ENCODE measurements around the gene IL15RA.
"Not testable (repeated sequence)": the region's sequence is repeated elsewhere in the genome, so short reads cannot be mapped to it uniquely, and the experiment has no call there.

The IL15RA gene

GRCh38 chr10:6005856-6006395 lies 28.6 kb upstream of the IL15RA start:
- no peak for DNase-seq

GRCh38 chr10:6005161-6005804 lies 27.9 kb upstream of the IL15RA start:
- not testable (repeated sequence) for DNase-seq

- DNase-seq: no peak
Observed at GRCh38 chr10:6002809-6003510, 25.6 kb upstream of the IL15RA start.

- no peak for DNase-seq
Observed at GRCh38 chr10:5999440-6000165, 22.3 kb upstream of the IL15RA start.

- DNase-seq: no peak
Observed at GRCh38 chr10:5996696-5997095, 19.4 kb upstream of the IL15RA start.

- DNase-seq: no peak
Observed at GRCh38 chr10:5992398-5992797, 15.1 kb upstream of the IL15RA start.

GRCh38 chr10:5991708-5992107 lies 14.4 kb upstream of the IL15RA start:
- no peak for DNase-seq

DNA sequence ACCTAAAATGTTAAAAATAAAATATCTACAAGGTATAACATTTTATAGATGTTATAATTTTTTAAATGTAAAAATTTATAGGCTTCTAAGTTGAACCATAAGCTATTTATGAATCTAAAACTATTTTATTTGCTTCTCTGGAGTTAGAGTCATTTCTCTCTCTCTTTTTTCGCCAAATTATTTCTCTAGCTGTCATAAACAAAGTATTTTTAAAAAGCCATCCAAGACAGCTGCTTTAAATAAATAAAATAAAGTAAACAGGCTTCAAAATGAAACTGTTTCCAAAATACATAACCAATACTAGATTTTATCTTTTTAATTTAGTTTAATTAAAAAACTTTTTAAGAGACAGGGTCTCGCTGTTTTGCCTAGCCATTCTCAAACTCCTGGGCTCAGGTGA lies 12.4 kb upstream of the IL15RA start:
- DNase-seq: no peak

DNA sequence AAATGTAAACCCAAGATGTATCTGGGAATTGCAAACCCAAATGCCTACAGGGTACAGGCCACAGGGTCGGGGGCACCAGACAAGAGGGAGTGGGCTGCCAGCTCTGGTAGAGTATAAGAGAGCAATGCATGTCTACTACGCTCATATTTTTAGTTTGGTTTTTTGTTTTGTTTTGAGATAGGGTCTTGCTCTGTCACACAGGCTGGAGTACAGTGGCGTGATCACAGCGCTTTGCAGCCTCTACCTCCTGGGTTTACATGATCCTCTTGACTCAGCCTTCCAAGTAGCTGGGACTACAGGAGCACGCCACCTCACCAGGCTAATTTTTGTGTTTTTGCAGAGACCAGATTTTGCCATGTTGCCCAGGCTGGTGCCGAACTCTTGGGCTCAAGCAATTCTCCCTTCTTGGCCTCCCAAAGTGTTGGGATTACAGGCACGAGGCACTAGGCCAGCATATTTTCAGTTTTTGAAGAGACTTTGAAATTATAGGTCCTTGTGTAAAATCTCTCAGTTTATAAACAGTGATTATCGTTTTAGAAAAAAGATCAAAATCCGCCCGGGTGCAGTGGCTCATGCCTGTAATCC lies 11.1 kb upstream of the IL15RA start:
- no peak for DNase-seq

DNA sequence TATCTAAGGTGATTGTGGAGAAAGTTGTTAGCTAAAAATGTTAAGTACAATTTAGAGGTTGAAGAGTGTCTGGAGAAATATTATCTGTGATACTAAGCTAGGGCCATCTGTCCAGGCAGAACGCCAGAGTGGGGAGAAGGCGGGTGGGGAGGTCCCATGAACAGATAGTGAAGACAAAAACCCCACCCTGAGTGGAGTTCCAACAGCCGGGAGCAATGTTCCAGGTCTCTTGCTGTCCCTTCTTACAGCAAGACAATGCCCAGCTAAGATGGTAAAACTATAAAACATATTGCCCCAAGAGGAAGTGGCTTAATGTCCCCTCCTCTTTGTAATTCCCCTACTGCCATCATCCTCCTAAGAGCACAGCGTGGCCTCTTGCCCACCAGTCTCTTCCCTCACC lies 10.4 kb upstream of the IL15RA start:
- no peak for DNase-seq

DNA sequence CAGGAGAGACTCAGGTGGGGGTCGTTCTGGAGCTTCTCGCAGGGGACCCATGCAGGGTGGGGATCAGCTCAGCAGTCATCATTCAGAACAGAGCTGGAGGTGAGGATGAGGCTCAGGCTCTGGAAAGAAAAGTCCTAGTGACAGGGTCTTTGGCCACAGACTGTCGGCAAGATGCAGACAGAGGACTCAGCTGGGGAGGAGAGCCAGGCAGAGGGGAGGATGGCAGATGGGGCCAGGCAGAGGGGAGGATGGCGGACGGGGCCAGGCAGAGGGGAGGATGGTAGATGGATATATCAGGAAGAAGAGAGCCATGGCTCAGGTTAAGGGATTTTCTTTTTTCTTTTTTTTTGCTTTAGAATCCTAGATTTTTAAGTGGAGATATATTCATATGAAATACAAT lies 7.7 kb upstream of the IL15RA start:
- no peak for DNase-seq

GRCh38 chr10:5983774-5984173 lies 6.4 kb upstream of the IL15RA start:
- no peak for DNase-seq

GRCh38 chr10:5981529-5981928 lies 4.2 kb upstream of the IL15RA start:
- no peak for DNase-seq

GRCh38 chr10:5978230-5978489 lies 817 bp upstream of the IL15RA start:
- DNase-seq: no peak

- no peak for DNase-seq
Observed at GRCh38 chr10:5976512-5977470, 552 bp downstream of the IL15RA start.

DNA sequence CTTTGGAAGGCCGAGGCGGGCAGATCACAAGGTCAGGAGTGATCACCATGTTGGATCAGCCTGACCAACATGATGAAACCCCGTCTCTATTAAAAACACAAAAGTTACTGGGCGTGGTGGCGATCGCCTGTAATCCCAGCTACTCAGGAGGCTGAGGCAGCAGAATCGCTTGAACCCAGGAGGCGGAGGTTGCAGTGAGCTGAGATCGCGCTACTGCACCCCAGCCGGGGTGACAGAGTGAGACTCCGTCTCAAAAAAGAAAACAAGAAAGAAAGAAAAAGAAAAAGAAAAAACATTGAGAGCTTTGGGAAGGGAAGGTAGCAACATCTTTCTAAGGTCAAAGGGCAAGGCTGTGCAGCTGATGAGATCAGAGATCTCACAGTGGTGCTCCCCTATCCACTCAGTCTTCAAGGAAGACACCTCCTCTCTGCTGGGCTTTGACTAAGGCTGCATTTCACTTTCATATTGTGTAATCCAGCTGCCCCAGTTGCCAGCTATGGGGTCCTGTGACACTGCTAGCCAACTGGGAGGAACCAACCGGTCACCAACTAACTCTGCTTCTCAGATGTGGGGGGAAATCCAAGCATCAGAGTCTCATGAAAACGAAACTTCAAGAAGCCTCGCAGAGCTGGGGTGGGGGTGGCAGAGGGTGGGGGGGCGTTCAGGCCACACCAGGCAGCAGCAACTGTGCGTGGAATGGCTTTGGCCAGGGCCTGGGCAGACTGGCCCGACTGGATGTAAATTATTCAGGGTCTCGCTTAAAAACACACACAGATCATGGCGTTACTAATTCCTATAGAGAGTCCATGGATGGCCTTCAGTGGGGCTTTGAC lies 1.5 kb downstream of the IL15RA start:
- no peak for DNase-seq

DNA sequence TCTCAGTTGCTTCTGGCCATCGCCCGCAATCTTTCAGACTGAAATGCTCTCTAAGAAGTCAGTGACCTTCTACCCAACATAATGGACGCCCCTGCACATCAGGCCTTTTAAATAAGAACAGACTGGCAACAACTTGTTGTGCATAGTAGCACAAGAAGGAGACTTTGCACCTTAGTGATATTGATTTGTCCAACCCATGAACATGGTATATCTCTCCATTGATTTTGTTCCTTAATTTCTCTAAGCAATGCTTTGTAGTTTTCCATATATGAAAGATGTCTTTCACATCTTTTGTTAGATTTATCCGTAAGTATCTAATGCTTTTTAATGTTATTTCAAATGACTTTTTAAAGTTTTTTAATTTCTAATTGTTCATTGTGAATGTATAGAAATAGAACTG lies 4.3 kb downstream of the IL15RA start:
- no peak for DNase-seq

DNA sequence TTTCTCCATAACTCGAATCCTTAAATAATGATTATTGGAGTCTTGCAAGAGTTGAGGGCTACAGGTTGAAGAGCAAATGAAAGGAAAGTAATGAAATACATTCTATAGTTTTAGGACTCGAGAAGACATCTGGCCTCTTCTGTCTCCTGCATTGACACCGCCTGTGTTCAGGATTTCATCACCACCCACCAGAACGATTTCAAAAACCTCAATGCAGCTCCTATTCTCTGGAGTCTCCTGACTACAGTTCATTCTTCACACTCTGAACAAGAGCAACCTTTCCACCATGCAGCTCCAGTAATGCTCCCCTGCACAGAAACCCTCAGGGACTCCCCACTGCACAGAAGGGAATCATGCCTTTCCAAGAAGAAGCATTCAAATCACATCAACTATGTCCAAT lies 5.5 kb downstream of the IL15RA start:
- DNase-seq: no peak

DNA sequence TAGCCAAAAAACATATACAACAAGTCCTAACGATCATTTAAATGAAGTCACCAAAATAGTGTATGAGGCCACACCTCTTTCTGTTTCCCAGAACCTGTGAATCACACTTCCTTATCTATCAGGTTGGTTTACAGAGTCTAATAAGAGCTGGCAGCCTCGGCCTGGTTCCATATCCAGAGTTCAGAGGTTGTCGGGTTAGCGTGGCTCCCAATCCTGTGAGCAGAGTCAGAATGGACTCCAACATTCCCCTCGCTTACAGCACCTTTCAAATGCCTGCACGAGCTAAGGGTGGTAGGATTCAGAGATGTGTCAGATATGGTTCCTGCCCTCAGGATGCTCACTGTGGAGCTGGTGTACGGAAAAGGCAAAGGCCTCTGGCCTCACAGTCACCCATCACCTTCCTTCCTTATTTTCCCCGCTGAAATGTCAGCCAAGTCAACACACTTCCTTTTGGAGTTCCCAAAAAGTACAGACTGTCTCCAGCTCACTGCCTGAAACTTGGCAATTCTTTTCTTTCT lies 6.0 kb downstream of the IL15RA start:
- no peak for DNase-seq

GRCh38 chr10:5970527-5970926 lies 6.8 kb downstream of the IL15RA start:
- no peak for DNase-seq

DNA sequence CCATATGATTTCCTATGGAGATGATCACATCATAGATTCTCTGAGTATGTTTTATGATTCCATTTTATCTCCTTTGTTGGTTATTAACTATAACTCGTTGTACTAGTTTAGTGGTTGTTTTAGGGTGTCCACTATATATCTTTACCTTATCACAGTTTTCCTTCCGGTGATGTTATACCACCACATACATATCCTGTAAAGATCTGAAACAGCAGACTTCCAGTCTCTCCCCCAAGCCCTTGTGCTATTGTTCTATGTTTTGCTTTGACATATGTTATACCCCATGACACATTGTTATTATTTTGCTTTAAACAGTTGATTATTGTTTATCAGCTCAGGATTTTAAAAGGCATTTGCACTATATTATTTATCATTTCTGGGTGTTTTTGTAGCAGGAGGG lies 7.3 kb downstream of the IL15RA start:
- no peak for DNase-seq

All from activated CD4-positive, alpha-beta T cell treated with anti-CD3 and anti-CD28 coated beads for 1 hour (primary cell).